MCF 10A (cell line): ENCODE measurements around the gene KLHL40. TPM values are rescaled to one million over a fixed set of nuclear protein-coding genes. Genes with fewer than 3 reads are reported as not detected.

Experiments
- BruUV-seq: library from RNA; stranded (reverse); fragments of 400-500 nt; replicated peaks from 2 replicates; lab custom pipeline; 2021; lab: Mats Ljungman, UMichigan
- CTCF ChIA-PET: fragments of 300-600 bp; sonication (Branson Sonifier 250); formaldehyde crosslinking; extraction: SDS; loops from one replicate; lab custom pipeline; 2021; ENCODE audit warnings: antibody characterized with exemption, inconsistent platforms; lab: Yijun Ruan, JAX
- POLR2A ChIA-PET: fragments of 300-600, 350-650 bp; sonication (Branson Sonifier 250); formaldehyde crosslinking; extraction: SDS; loops from one replicate; lab custom pipeline; 2020; ENCODE audit warnings: antibody characterized with exemption, inconsistent platforms; lab: Yijun Ruan, JAX
- DNase-seq: peaks from one replicate; pipeline ENCODE4 v3.0.0-alpha.2; 2018; ENCODE audit not compliant: unreplicated experiment
- H3K27ac Mint-ChIP-seq: one replicate; pipeline ENCODE4 v1.8.0; 2022; ENCODE audit warnings: mild to moderate bottlenecking, low read depth, mixed read lengths; ENCODE audit not compliant: unreplicated experiment
- H3K27me3 Mint-ChIP-seq: one replicate; pipeline ENCODE4 v1.8.0; 2022; ENCODE audit warnings: mixed read lengths; ENCODE audit not compliant: insufficient read depth, unreplicated experiment
- H3K36me3 Mint-ChIP-seq: one replicate; pipeline ENCODE4 v1.8.0; 2022; ENCODE audit warnings: mild to moderate bottlenecking, moderate library complexity, mixed read lengths; ENCODE audit not compliant: insufficient read depth, unreplicated experiment
- H3K4me1 Mint-ChIP-seq: one replicate; pipeline ENCODE4 v1.8.0; 2022; ENCODE audit warnings: mixed read lengths; ENCODE audit not compliant: insufficient read depth, unreplicated experiment
- H3K4me3 Mint-ChIP-seq: one replicate; pipeline ENCODE4 v1.8.0; 2022; ENCODE audit warnings: mild to moderate bottlenecking, moderate library complexity, mixed read lengths; ENCODE audit not compliant: unreplicated experiment
- H3K9me3 Mint-ChIP-seq: one replicate; pipeline ENCODE4 v1.8.0; 2022; ENCODE audit warnings: mixed read lengths; ENCODE audit not compliant: unreplicated experiment
- CTCF ChIP-seq: fragments of 200-600 bp; IDR thresholded peaks from one replicate; pipeline ENCODE4 v1.8.0; 2022; ENCODE audit warnings: antibody characterized with exemption, mild to moderate bottlenecking; ENCODE audit not compliant: unreplicated experiment
- intact Hi-C: fragments of 100-400 bp; cut with micrococcal nuclease; formaldehyde crosslinking; loops from 2 replicates; pipeline ENCODE4 v1.14.1; 2022
- total RNA-seq: library from RNA; stranded (reverse); gene quantifications from 2 replicates; pipeline ENCODE4 v1.2.3, GENCODE V29; 2022

KLHL40 gene
- total RNA-seq, 1 experiment from 2014 or later: not detected

- Mint-ChIP-seq H3K27ac (no peak overlapping the region), H3K4me1 (peaks cover 14% of the 10 kb centered on the region), H3K27me3 (no peaks in the 10 kb centered on the region), H3K9me3 (peaks cover 13% of the 10 kb centered on the region), H3K4me3 (no peak overlapping the region), H3K36me3 (no peaks in the 10 kb centered on the region)
- intact Hi-C loops: no loop called here
- CTCF ChIA-PET: no interaction called here
- POLR2A ChIA-PET: no interaction called here
- no TSS peak for BruUV-seq
- no peak for TF ChIP-seq CTCF
- no peak for DNase-seq
Observed at GRCh38 chr3:42678447-42678846, 6.9 kb upstream of the KLHL40 start.

GRCh38 chr3:42680271-42680670 lies 5.1 kb upstream of the KLHL40 start:
- Mint-ChIP-seq H3K36me3 (no peaks in the 10 kb centered on the region), H3K27me3 (no peaks in the 10 kb centered on the region), H3K27ac (no peak overlapping the region), H3K4me3 (no peak overlapping the region), H3K9me3 (peaks cover 13% of the 10 kb centered on the region), H3K4me1 (peaks cover 19% of the 10 kb centered on the region)
- no TSS peak for BruUV-seq
- intact Hi-C loops: no loop called here
- ChIA-PET CTCF (interaction anchor here (0.5 kb wide), 1 partner anchor 185 kb away, joined by 4 read pairs; no protein-coding TSS in a partner anchor), POLR2A (interaction anchor here (1.0 to 1.6 kb wide), 3 partner anchors 14 to 27 kb away, joined by 3 to 4 read pairs (median 3); partner anchors contain the start of gene ZBTB47)
- DNase-seq: no peak
- TF ChIP-seq CTCF: no peak

GRCh38 chr3:42680806-42681205 lies 4.5 kb upstream of the KLHL40 start:
- no peak for DNase-seq
- no peaks in the 10 kb centered on the region for H3K27me3 Mint-ChIP-seq
- no peak overlapping the region for H3K27ac Mint-ChIP-seq
- no peaks in the 10 kb centered on the region for H3K36me3 Mint-ChIP-seq
- peaks cover 13% of the 10 kb centered on the region for H3K9me3 Mint-ChIP-seq
- no peak overlapping the region for H3K4me3 Mint-ChIP-seq
- no TSS peak for BruUV-seq
- intact Hi-C loops: no loop called here
- ChIA-PET POLR2A (interaction anchor here (0.6 to 1.6 kb wide), 4 partner anchors 15 to 42 kb away, joined by 3 to 4 read pairs (median 3); partner anchors contain the start of gene ZBTB47), CTCF (interaction anchor here (0.5 to 0.8 kb wide), 2 partner anchors 15 to 184 kb away, joined by 3 to 4 read pairs; no protein-coding TSS in a partner anchor)
- TF ChIP-seq CTCF: no peak
- peaks cover 19% of the 10 kb centered on the region for H3K4me1 Mint-ChIP-seq

GRCh38 chr3:42681361-42682038 lies 3.8 kb upstream of the KLHL40 start:
- no peak for TF ChIP-seq CTCF
- BruUV-seq: no TSS peak
- Mint-ChIP-seq H3K27me3 (no peaks in the 10 kb centered on the region), H3K4me3 (no peak overlapping the region), H3K9me3 (peaks cover 13% of the 10 kb centered on the region), H3K4me1 (peaks cover 19% of the 10 kb centered on the region), H3K27ac (no peak overlapping the region), H3K36me3 (no peaks in the 10 kb centered on the region)
- CTCF ChIA-PET: interaction anchor here (0.8 kb wide), 1 partner anchor 16 kb away, joined by 3 read pairs; no protein-coding TSS in a partner anchor
- intact Hi-C loops: no loop called here
- no peak for DNase-seq
- POLR2A ChIA-PET: interaction anchor here (0.6 to 1.6 kb wide), 5 partner anchors 15 to 56 kb away, joined by 3 to 4 read pairs (median 3); partner anchors contain the start of gene ZBTB47
